ENCODE measurements around the gene MRPL17.
"Not testable (repeated sequence)": the region's sequence is repeated elsewhere in the genome, so short reads cannot be mapped to it uniquely, and the experiment has no call there.

The MRPL17 gene

DNA sequence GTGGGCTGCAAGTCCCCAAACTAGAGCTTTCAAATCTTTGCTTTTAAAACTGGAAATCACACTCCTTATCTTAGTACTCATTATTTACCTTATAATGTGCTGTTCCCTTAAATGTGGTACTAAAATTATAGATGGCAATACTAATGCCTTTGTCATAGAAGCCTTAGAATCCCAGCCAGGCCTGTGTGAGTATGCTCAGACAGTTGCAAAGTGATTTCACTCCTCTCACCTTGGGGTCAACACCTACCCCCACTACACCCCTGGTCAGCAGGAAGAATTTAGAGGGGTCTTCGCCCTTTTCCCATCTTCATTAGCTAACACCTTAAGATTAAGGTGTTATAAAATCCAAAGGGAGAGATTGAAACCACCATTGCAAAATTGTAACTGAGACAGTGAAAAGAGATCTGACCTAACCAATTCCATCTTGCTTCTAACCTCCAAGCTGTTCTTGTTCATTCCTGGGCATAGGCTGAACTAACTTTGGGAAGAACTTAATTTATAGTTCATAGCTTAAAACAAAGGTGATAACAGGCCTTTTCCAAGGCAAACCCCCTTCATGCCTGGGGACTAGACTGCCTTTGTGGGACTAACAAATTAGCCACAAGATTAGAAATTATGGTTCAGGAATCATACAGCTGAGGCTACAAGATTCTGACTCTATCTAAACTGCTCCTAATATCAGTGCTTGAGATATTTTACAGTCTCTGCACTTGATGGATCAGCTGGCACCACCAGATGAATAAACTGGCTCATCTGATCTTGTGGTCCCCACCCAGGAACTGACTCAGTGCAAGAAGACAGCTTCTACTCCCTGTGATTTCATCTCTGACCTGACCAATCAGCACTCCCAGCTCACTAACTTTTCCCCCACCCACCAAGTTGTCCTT lies 10.4 kb upstream of the MRPL17 start:
- Mint-ChIP-seq H3K36me3 (no peaks in the 10 kb centered on the region), H3K4me3 (peak overlapping the region; percentile 15), H3K27ac (peak overlapping the region; percentile 70), H3K9me3 (no peaks in the 10 kb centered on the region), H3K4me1 (peaks cover 34% of the 10 kb centered on the region)
- ATAC-seq (peak; percentile 82), DNase-seq (ENCODE audit: low spot score in 2 of 2) (peak; percentile 22 to 68)

DNA sequence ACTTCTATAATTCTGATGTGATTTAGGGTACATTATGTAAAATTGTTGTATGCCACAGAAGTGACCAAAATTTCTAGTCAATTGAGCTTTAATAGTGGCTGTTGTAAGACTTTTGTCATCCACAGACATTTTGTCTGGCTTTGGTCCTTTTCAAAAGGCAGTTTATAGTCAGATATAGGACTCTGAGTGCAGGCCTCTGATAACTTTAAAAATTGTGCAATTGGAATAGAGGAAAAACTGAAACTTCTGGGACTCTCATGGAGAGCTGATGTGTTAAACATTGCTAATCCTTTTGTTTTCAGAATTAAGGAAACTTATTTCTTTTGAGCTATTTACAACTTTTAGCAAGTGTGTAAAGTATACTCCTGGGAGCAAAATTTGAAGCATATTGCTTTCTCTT lies 9.0 kb upstream of the MRPL17 start:
- H3K4me3 Mint-ChIP-seq: no peak overlapping the region
- H3K36me3 Mint-ChIP-seq: no peaks in the 10 kb centered on the region
- no peak for DNase-seq (ENCODE audit: low spot score in 2 of 2)
- H3K27ac Mint-ChIP-seq: no peak overlapping the region
- no peaks in the 10 kb centered on the region for H3K9me3 Mint-ChIP-seq
- no peak for ATAC-seq
- H3K4me1 Mint-ChIP-seq: peaks cover 39% of the 10 kb centered on the region

DNA sequence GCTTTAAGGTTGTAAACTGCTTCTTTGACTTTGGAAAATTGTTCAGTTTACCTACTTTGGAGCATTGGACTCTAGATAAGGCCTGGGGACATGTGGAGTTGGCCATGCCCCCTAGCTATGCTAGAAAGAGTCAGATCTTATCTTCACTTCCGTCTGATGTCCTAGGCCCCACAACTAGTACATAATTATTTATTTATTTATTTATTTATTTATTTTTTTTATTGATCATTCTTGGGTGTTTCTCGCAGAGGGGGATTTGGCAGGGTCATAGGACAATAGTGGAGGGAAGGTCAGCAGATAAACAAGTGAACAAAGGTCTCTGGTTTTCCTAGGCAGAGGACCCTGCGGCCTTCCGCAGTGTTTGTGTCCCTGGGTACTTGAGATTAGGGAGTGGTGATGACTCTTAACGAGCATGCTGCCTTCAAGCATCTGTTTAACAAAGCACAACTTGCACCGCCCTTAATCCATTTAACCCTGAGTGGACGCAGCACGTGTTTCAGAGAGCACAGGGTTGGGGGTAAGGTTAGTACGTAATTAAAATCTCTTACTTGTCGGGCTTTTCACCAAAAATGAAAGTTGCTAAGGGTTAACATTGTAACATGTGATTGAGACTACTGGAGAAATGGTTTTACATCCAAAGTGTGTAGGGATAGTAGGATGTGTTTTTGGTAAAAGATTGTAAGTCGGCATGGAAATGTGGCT lies 7.4 kb upstream of the MRPL17 start:
- H3K9me3 Mint-ChIP-seq; DNase-seq (ENCODE audit: low spot score in 2 of 2); ATAC-seq; H3K27ac Mint-ChIP-seq; H3K36me3 Mint-ChIP-seq; H3K4me3 Mint-ChIP-seq: not testable (repeated sequence)
- H3K4me1 Mint-ChIP-seq: peaks cover 32% of the 10 kb centered on the region

DNA sequence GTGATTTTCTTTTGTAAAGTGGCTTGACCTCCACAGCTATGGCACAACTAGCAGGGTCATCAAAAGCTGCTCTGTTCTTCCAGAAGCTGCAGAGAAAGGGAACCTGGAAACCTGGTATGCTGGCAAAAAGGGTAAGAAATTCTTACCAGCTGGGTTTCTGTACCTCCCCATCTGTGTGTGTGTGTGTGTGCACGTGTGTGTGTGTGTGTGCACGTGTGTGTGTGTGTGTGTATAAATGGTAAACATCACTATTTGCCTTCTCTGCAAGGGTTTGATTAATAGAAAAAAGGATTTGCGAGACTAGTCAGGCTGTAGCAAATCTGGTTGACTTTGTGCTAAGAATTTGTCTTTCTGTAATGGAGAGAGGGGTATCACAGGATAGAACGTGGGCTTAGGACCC lies 4.7 kb upstream of the MRPL17 start:
- Mint-ChIP-seq H3K4me3 (no peak overlapping the region), H3K4me1 (peaks cover 22% of the 10 kb centered on the region), H3K36me3 (peaks cover 17% of the 10 kb centered on the region), H3K9me3 (no peaks in the 10 kb centered on the region), H3K27ac (no peak overlapping the region)
- DNase-seq (ENCODE audit: low spot score in 2 of 2): no peak
- no peak for ATAC-seq

DNA sequence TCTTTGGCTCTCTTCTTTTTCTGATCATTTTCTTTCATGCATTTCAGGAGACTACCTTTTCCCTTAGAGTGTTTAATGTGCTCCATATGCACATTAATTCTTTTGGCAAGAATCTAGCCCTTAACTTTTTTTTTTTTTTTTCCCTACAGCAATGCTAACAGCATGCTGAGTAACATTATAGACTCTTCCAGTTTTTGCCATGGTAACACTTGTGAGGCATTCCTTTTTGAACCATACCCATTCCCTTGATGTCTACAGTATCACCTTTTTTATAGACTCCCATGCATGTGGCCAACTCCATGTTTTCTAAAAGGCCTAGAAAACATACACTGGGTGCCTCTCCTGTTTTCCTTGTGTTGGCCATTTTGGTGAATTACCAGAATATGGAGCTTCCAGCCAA lies 2.9 kb upstream of the MRPL17 start:
- H3K4me3 Mint-ChIP-seq: no peak overlapping the region
- no peaks in the 10 kb centered on the region for H3K9me3 Mint-ChIP-seq
- no peak for DNase-seq (ENCODE audit: low spot score in 2 of 2)
- H3K36me3 Mint-ChIP-seq: peaks cover 35% of the 10 kb centered on the region
- H3K4me1 Mint-ChIP-seq: peaks cover 31% of the 10 kb centered on the region
- no peak for ATAC-seq
- peak overlapping the region; percentile 38 for H3K27ac Mint-ChIP-seq

DNA sequence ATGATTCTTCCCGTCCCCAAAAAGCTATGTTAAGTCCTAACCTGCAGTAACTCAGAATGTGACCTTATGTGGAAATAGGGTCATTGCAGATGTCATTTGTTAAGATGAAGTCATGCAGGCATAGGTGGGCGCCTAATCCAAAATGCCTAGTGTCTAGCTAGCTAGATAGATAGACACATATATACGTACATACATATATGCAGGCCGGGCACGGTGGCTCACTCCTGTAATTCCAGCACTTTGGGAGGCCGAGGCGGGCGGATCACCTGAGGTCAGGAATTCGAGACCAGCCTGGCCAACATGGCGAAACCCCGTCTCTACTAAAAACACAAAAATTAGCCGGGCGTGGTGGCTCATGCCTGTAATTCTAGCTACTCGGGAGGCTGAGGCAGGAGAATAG lies 928 bp upstream of the MRPL17 start:
- Mint-ChIP-seq H3K4me1 (peaks cover 43% of the 10 kb centered on the region), H3K36me3 (peaks cover 54% of the 10 kb centered on the region), H3K4me3 (peak overlapping the region; percentile 99), H3K27ac (peak overlapping the region; percentile 99)
- not testable (repeated sequence) for H3K9me3 Mint-ChIP-seq; DNase-seq (ENCODE audit: low spot score in 2 of 2); ATAC-seq

DNA sequence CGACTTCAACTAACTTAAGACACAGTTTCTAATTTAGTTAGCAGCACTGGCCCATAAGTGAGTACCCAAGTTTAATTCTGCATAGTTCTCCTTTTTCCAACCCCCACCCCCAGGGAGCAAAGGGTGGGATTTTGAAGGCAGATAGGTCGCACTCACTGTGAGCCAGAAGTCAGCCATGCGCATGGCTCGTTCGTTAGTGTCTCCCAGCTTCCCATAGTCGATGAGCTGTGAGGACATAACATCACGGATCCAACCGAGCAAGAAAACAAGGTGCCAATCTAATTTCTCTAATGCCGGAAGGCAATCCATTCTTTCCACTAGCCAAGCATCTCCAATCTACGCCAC lies 577 bp downstream of the MRPL17 start:
- no peaks in the 10 kb centered on the region for H3K9me3 Mint-ChIP-seq
- ATAC-seq (peak; percentile 0), DNase-seq (ENCODE audit: low spot score in 2 of 2) (no peak)
- peak overlapping the region; percentile 99 for H3K4me3 Mint-ChIP-seq
- H3K27ac Mint-ChIP-seq: peak overlapping the region; percentile 99
- H3K36me3 Mint-ChIP-seq: peaks cover 57% of the 10 kb centered on the region
- H3K4me1 Mint-ChIP-seq: peaks cover 44% of the 10 kb centered on the region

DNA sequence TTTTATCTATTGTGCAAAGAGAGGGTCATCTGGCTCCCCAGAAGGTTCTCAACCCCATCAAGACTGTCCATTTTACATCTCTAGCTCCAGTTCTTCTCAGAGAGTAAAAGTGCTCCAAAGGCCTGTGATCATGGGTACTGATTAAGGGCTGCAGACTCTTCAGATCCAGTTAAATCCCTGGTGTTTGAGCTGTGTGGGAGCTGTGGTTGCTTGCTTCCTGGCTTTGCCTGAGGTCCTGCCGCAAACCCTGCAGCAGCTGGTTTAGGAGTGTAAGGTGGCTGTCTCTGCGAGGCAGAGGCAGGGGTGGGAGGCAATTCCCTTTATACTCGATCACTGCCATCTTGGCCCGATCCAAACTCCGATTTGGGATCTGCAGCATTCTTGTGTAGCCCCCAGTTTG lies 1.2 kb downstream of the MRPL17 start:
- no peak for DNase-seq (ENCODE audit: low spot score in 2 of 2)
- H3K4me3 Mint-ChIP-seq: peak overlapping the region; percentile 99
- peaks cover 40% of the 10 kb centered on the region for H3K4me1 Mint-ChIP-seq
- peaks cover 57% of the 10 kb centered on the region for H3K36me3 Mint-ChIP-seq
- no peak for ATAC-seq
- no peaks in the 10 kb centered on the region for H3K9me3 Mint-ChIP-seq
- peak overlapping the region; percentile 99 for H3K27ac Mint-ChIP-seq

DNA sequence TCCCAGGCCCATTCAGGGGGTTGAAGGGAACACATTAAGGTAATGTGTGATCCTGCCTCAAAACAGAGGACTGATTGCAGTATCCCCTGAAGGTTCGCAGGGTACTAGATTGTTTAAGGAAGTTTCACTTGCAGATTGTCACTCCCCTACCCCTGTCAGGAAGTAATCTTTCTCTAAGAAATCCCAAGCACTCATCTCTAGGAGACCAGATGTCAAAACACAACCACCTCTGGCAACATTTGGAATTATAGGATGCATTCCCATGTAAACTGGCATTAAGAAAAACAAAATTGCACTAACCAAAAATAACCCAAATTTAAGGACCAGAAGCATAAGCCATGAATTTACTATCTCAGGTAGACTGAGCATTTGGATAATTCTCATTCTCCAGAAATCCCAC lies 1.6 kb downstream of the MRPL17 start:
- peak overlapping the region; percentile 99 for H3K27ac Mint-ChIP-seq
- ATAC-seq (no peak), DNase-seq (ENCODE audit: low spot score in 2 of 2) (no peak)
- H3K4me3 Mint-ChIP-seq: peak overlapping the region; percentile 99
- H3K36me3 Mint-ChIP-seq: peaks cover 57% of the 10 kb centered on the region
- H3K4me1 Mint-ChIP-seq: peaks cover 40% of the 10 kb centered on the region
- no peaks in the 10 kb centered on the region for H3K9me3 Mint-ChIP-seq

DNA sequence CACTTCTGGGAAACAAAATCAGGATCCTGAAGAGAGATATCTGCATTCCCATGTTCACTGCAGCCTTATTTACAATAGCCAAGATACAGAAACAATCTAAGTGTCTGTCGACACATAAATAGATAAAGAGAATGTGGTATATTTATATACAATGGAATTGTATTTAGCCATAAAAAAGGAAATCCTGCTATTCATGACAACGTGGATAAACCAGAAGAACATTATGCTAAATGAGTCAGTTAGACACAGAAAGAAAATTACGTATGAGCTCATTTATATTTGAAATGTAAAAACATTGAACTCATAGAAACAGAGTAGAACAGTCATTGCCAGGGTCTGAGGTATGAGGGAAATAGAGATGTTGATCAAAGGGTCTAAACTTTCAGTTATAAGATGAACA lies 6.1 kb downstream of the MRPL17 start:
- no peak overlapping the region for H3K4me3 Mint-ChIP-seq
- no peaks in the 10 kb centered on the region for H3K9me3 Mint-ChIP-seq
- peaks cover 47% of the 10 kb centered on the region for H3K4me1 Mint-ChIP-seq
- no peak overlapping the region for H3K27ac Mint-ChIP-seq
- DNase-seq (ENCODE audit: low spot score in 2 of 2) (no peak), ATAC-seq (no peak)
- peaks cover 33% of the 10 kb centered on the region for H3K36me3 Mint-ChIP-seq

DNA sequence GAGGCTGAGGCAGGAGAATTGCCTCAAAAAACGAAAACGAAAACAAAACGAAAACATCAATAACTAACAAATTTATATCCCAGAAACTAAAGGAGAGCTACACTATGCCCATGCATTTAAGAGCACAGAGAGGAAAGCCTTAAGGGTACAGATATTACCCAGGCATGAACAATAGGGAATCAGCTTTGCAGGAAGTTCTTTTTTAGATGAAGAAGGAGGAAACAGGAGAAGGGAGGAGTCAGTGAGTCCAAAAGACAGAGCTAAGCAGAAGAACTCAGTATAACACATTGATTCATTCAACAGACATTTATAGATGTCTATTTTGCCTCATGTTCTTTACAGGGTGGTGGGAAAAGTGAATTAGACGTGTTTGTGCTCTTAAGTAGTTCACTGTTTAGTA lies 8.3 kb downstream of the MRPL17 start:
- DNase-seq (ENCODE audit: low spot score in 2 of 2) (no peak), ATAC-seq (no peak)
- H3K36me3 Mint-ChIP-seq: peaks cover 11% of the 10 kb centered on the region
- H3K27ac Mint-ChIP-seq: no peak overlapping the region
- H3K4me3 Mint-ChIP-seq: no peak overlapping the region
- peaks cover 45% of the 10 kb centered on the region for H3K4me1 Mint-ChIP-seq
- H3K9me3 Mint-ChIP-seq: no peaks in the 10 kb centered on the region

DNA sequence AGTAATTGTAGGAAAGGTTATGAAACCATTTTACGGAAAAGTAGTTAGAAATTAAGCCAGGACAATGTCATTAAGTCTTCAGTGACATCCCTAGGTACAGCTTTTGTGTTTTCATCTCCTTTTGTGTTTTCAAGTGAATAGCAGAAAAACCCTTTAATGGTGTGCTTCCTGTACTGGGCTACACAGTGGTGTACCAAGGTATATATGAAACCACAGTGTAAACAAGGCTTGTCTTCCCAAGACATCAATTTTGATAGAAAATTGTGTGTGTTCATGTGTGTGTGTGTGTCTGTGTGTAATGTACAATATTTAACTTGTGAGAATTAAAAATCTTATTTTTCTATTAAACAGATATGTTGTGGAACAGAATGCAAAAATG lies 8.9 kb downstream of the MRPL17 start:
- H3K4me1 Mint-ChIP-seq: peaks cover 43% of the 10 kb centered on the region
- no peaks in the 10 kb centered on the region for H3K9me3 Mint-ChIP-seq
- H3K27ac Mint-ChIP-seq: no peak overlapping the region
- H3K4me3 Mint-ChIP-seq: no peak overlapping the region
- DNase-seq (ENCODE audit: low spot score in 2 of 2): no peak
- ATAC-seq: no peak
- peaks cover 4% of the 10 kb centered on the region for H3K36me3 Mint-ChIP-seq

DNA sequence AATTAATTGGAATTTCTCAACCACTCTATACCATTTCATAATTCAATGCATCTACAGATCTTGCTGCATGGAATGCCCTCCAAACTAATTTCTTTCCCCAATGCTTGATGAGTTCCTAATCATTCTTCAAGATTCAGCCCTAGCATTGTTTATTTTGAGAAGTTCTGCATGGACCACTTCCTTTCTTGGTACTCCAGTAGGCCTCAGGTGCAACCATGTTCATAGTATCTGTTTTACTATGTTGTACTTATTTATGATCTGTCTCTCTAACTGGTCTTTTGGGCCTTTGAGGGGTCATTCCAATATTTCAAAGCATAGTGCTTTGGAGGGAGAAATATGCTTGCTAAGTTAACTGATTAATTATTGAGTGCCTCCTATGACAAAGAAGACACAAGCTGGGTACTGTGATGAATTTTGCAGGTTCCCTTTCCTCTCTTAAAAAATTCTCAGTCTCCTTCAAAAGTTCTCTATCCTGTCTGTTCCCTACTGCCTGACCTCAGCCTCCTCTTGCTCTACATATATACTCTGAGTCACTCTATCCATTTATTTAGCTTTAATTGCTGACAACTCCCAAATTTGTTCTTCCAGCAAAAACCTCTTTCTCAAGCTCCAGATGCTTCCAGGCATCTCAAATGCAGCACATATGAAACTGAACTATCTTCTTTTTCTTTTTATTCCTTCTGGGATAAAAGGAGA lies 9.5 kb downstream of the MRPL17 start:
- no peak overlapping the region for H3K4me3 Mint-ChIP-seq

DNA sequence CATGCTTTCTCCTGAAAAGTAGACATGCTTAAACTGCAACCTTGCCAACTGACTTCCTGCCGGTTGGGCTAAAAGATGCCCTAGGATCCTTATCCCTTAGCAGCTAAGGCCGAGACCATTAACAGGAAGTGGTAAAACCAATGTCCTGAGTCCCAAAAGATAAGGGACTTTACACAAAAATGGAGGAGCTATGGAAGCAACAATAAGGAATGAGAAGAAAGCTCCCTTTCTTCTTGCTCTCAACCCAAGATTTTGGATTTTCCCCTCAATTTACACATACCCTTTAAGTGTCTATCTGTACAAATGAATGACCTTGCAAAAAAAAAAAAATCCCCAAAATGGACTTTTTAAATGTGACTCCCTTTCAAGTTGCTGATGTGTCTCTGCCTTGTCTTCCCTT lies 11.1 kb downstream of the MRPL17 start:
- Mint-ChIP-seq H3K36me3 (no peaks in the 10 kb centered on the region), H3K4me1 (peaks cover 51% of the 10 kb centered on the region), H3K27ac (no peak overlapping the region), H3K4me3 (no peak overlapping the region), H3K9me3 (peaks cover 1% of the 10 kb centered on the region)
- DNase-seq (ENCODE audit: low spot score in 2 of 2) (no peak), ATAC-seq (no peak)

More for the DNA sequence above, 9.5 kb downstream of the MRPL17 start:
- Mint-ChIP-seq H3K27ac (no peak overlapping the region), H3K9me3 (no peaks in the 10 kb centered on the region), H3K36me3 (no peaks in the 10 kb centered on the region), H3K4me1 (peaks cover 39% of the 10 kb centered on the region)
- DNase-seq (ENCODE audit: low spot score in 2 of 2): no peak
- peak; percentile 47 for ATAC-seq

DNA sequence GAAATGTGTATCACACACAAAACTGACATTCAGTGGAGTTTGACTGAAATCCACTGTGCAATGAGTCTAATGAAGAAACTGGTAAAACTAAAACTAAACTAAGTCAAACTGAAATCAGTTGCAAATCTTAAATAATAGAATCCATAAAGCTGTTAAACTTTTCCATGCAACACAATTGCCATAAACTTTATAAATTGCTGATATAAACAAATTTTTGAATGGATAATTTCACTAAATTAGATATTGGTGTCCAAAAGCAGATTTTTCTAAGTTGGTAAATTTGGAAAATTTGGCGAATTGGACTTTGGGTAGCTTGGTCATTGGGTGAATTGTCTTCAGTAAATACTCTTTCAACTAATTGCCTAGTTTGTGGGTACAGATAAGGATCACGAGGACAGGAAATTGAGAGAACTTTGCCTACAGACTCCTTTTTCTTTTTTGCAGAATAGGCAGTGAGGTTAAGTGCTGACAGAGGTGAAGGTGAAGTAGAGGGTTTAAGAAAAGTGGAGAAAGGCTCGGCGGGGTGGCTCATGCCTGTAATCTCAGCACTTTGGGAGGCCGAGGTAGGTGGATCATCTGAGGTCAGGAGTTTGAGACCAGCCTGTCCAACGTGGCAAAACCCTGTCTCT lies 12.8 kb downstream of the MRPL17 start:
- H3K27ac Mint-ChIP-seq: no peak overlapping the region
- ATAC-seq (no peak), DNase-seq (ENCODE audit: low spot score in 2 of 2) (peak in 1 of 2 donors; percentile 45)
- H3K9me3 Mint-ChIP-seq: peaks cover 6% of the 10 kb centered on the region
- peaks cover 61% of the 10 kb centered on the region for H3K4me1 Mint-ChIP-seq
- H3K36me3 Mint-ChIP-seq: no peaks in the 10 kb centered on the region
- peak overlapping the region; percentile 11 for H3K4me3 Mint-ChIP-seq

Data from stimulated activated effector memory CD8-positive, alpha-beta T cell treated with anti-CD3 and anti-CD28 coated beads, Interleukin-12 subunit alpha, Interleukin-12 subunit beta, amount 100 ng/mL, for 72 hours (primary cell).